ENCODE measurements around the gene RAB9A. TPM values are rescaled to one million over a fixed set of nuclear protein-coding genes. Genes with fewer than 3 reads are reported as not detected.

Gene RAB9A
- total RNA-seq, 2 experiments from 2014 or later, result 11.7 to 14.1 TPM

GRCh38 chrX:13649838-13650237 lies 39.1 kb upstream of the RAB9A start:
- no peak overlapping the region for H2AFZ ChIP-seq (ENCODE audit: low read length)
- no peaks in the 10 kb centered on the region for H3K9me3 ChIP-seq (ENCODE audit: low read length)
- POLR2A ChIA-PET, result no interaction called here
- peaks cover 18% of the 10 kb centered on the region for H3K4me1 ChIP-seq (ENCODE audit: insufficient read depth, low read length, poor library complexity, severe bottlenecking)
- DNase-seq (ENCODE audit: low spot score), result no peak
- no peak overlapping the region for H3K27ac ChIP-seq (ENCODE audit: low read depth, low read length, poor library complexity, severe bottlenecking)
- no peak overlapping the region for H3K4me3 ChIP-seq (ENCODE audit: low read depth, low read length, poor library complexity, severe bottlenecking)
- peaks cover 12% of the 10 kb centered on the region; the same call in 1 of the 2 replicates for H3K79me2 ChIP-seq (ENCODE audit: insufficient read depth, low read depth, low read length)
- no peaks in the 10 kb centered on the region for H4K20me1 ChIP-seq (ENCODE audit: insufficient read depth, low read length)
- no peak for TF ChIP-seq EZH2phosphoT487 (IDR thresholded peaks at IDR 0.05; ENCODE audit: borderline replicate concordance, low read depth, low read length)
- TF ChIP-seq, protein P1, sequence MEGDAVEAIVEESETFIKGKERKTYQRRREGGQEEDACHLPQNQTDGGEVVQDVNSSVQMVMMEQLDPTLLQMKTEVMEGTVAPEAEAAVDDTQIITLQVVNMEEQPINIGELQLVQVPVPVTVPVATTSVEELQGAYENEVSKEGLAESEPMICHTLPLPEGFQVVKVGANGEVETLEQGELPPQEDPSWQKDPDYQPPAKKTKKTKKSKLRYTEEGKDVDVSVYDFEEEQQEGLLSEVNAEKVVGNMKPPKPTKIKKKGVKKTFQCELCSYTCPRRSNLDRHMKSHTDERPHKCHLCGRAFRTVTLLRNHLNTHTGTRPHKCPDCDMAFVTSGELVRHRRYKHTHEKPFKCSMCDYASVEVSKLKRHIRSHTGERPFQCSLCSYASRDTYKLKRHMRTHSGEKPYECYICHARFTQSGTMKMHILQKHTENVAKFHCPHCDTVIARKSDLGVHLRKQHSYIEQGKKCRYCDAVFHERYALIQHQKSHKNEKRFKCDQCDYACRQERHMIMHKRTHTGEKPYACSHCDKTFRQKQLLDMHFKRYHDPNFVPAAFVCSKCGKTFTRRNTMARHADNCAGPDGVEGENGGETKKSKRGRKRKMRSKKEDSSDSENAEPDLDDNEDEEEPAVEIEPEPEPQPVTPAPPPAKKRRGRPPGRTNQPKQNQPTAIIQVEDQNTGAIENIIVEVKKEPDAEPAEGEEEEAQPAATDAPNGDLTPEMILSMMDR (conservative IDR thresholded peaks at IDR 0.05; ENCODE audit: low read length), result no peak
- BruUV-seq (replicated peaks), result no TSS peak
- H3K36me3 ChIP-seq (ENCODE audit: insufficient read depth, low read length), result no peaks in the 10 kb centered on the region
- H3K4me2 ChIP-seq (ENCODE audit: low read length), result no peak overlapping the region
- intact Hi-C loops (cut with micrococcal nuclease; ENCODE audit: unreplicated experiment), result loop anchor here (5.0 kb wide), 1 partner anchor 143 kb away; no protein-coding TSS in a partner anchor
- no peaks in the 10 kb centered on the region for H3K9me2 ChIP-seq (ENCODE audit: insufficient read depth, low read length)
- CTCF ChIA-PET (ENCODE audit: unreplicated experiment), result no interaction called here

GRCh38 chrX:13650318-13650717 lies 38.6 kb upstream of the RAB9A start:
- H3K9me3 ChIP-seq (ENCODE audit: low read length), result no peaks in the 10 kb centered on the region
- H2AFZ ChIP-seq (ENCODE audit: low read length), result no peak overlapping the region
- peaks cover 12% of the 10 kb centered on the region; the same call in 1 of the 2 replicates for H3K79me2 ChIP-seq (ENCODE audit: insufficient read depth, low read depth, low read length)
- POLR2A ChIA-PET, result interaction anchor here (0.7 to 0.8 kb wide), 2 partner anchors 8 to 50 kb away, joined by 3 to 4 read pairs; no protein-coding TSS in a partner anchor
- BruUV-seq (replicated peaks), result no TSS peak
- no peak overlapping the region for H3K4me3 ChIP-seq (ENCODE audit: low read depth, low read length, poor library complexity, severe bottlenecking)
- H3K4me1 ChIP-seq (ENCODE audit: insufficient read depth, low read length, poor library complexity, severe bottlenecking), result peaks cover 20% of the 10 kb centered on the region
- CTCF ChIA-PET (ENCODE audit: unreplicated experiment), result no interaction called here
- intact Hi-C loops (cut with micrococcal nuclease; ENCODE audit: unreplicated experiment), result no loop called here
- no peaks in the 10 kb centered on the region for H3K36me3 ChIP-seq (ENCODE audit: insufficient read depth, low read length)
- H3K4me2 ChIP-seq (ENCODE audit: low read length), result no peak overlapping the region
- DNase-seq (ENCODE audit: low spot score), result no peak
- H3K9me2 ChIP-seq (ENCODE audit: insufficient read depth, low read length), result no peaks in the 10 kb centered on the region
- no peak for TF ChIP-seq EZH2phosphoT487 (IDR thresholded peaks at IDR 0.05; ENCODE audit: borderline replicate concordance, low read depth, low read length)
- TF ChIP-seq, protein P1 (conservative IDR thresholded peaks at IDR 0.05; ENCODE audit: low read length), result no peak
- no peak overlapping the region for H3K27ac ChIP-seq (ENCODE audit: low read depth, low read length, poor library complexity, severe bottlenecking)
- H4K20me1 ChIP-seq (ENCODE audit: insufficient read depth, low read length), result no peaks in the 10 kb centered on the region

- TF ChIP-seq, protein P1 (conservative IDR thresholded peaks at IDR 0.05; ENCODE audit: low read length), result no peak
- no peak for TF ChIP-seq EZH2phosphoT487 (IDR thresholded peaks at IDR 0.05; ENCODE audit: borderline replicate concordance, low read depth, low read length)
- H4K20me1 ChIP-seq (ENCODE audit: insufficient read depth, low read length), result no peaks in the 10 kb centered on the region
- no peaks in the 10 kb centered on the region for H3K9me2 ChIP-seq (ENCODE audit: insufficient read depth, low read length)
- no TSS peak for BruUV-seq (replicated peaks)
- H3K9me3 ChIP-seq (ENCODE audit: low read length), result no peaks in the 10 kb centered on the region
- H3K4me1 ChIP-seq (ENCODE audit: insufficient read depth, low read length, poor library complexity, severe bottlenecking), result peaks cover 20% of the 10 kb centered on the region
- H2AFZ ChIP-seq (ENCODE audit: low read length), result no peak overlapping the region
- peaks cover 12% of the 10 kb centered on the region; the same call in 1 of the 2 replicates for H3K79me2 ChIP-seq (ENCODE audit: insufficient read depth, low read depth, low read length)
- ChIA-PET POLR2A (interaction anchor here (0.7 to 0.8 kb wide), 2 partner anchors 8 to 49 kb away, joined by 3 to 4 read pairs; no protein-coding TSS in a partner anchor), CTCF (ENCODE audit: unreplicated experiment) (no interaction called here)
- intact Hi-C loops (cut with micrococcal nuclease; ENCODE audit: unreplicated experiment), result no loop called here
- no peak overlapping the region for H3K27ac ChIP-seq (ENCODE audit: low read depth, low read length, poor library complexity, severe bottlenecking)
- DNase-seq (ENCODE audit: low spot score), result no peak
- H3K4me2 ChIP-seq (ENCODE audit: low read length), result no peak overlapping the region
- no peaks in the 10 kb centered on the region for H3K36me3 ChIP-seq (ENCODE audit: insufficient read depth, low read length)
- no peak overlapping the region for H3K4me3 ChIP-seq (ENCODE audit: low read depth, low read length, poor library complexity, severe bottlenecking)
Measured at GRCh38 chrX:13651150-13651549, 37.8 kb upstream of the RAB9A start.

All from OCI-LY7 (cell line).